ENCODE results near the gene OSBP2.

GRCh38 chr22:30856741-30857502 is 162.2 kb downstream of the OSBP2 start:
- TF ChIP-seq, protein P1, sequence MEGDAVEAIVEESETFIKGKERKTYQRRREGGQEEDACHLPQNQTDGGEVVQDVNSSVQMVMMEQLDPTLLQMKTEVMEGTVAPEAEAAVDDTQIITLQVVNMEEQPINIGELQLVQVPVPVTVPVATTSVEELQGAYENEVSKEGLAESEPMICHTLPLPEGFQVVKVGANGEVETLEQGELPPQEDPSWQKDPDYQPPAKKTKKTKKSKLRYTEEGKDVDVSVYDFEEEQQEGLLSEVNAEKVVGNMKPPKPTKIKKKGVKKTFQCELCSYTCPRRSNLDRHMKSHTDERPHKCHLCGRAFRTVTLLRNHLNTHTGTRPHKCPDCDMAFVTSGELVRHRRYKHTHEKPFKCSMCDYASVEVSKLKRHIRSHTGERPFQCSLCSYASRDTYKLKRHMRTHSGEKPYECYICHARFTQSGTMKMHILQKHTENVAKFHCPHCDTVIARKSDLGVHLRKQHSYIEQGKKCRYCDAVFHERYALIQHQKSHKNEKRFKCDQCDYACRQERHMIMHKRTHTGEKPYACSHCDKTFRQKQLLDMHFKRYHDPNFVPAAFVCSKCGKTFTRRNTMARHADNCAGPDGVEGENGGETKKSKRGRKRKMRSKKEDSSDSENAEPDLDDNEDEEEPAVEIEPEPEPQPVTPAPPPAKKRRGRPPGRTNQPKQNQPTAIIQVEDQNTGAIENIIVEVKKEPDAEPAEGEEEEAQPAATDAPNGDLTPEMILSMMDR (conservative IDR thresholded peaks at IDR 0.05; ENCODE audit: low read depth, low read length) = no peak
- no peak for TF ChIP-seq EZH2phosphoT487 (IDR thresholded peaks at IDR 0.05; ENCODE audit: borderline replicate concordance, low read length)
- TF ChIP-seq EZH2 (IDR thresholded peaks at IDR 0.05; ENCODE audit: low read length, unreplicated experiment) = no peak

Data from PC-3 (cell line).